GM12878 (cell line): ENCODE data around the gene MCEE. TPM values are rescaled to one million over a fixed set of nuclear protein-coding genes. Genes with fewer than 3 reads are reported as not detected.
"Not testable (repeated sequence)": the region's sequence is repeated elsewhere in the genome, so short reads cannot be mapped to it uniquely, and the experiment has no call there.

ENCODE experiments used
- ATAC-seq: fragments of 200-7000 bp; cut with Tn5 transposase; 3 replicates; pipeline ENCODE4 v1.9.1; 2020; ENCODE audit warnings: mild to moderate bottlenecking, moderate library complexity
- BruUV-seq: library from RNA; stranded (reverse); fragments of 400-500 nt; replicated peaks from 2 replicates; lab custom pipeline; 2021; lab: Mats Ljungman, UMichigan
- CTCF ChIA-PET: fragments of 300-600 bp; sonication (Branson Sonifier 250); formaldehyde crosslinking; extraction: SDS; loops from one replicate; lab custom pipeline; 2021; ENCODE audit warnings: inconsistent platforms; lab: Yijun Ruan, JAX
- POLR2A ChIA-PET: fragments of 350-600 bp; formaldehyde crosslinking; extraction: SDS; loops from one replicate; lab custom pipeline; 2021; ENCODE audit warnings: inconsistent platforms; lab: Charles Lee
- RAD21 ChIA-PET: fragments of 300-600 bp; sonication (Branson Sonifier 250); formaldehyde crosslinking; loops from one replicate; lab custom pipeline; 2023; ENCODE audit warnings: antibody characterized with exemption; ENCODE audit not compliant: unreplicated experiment; lab: Charles Lee
- SMC1A ChIA-PET: fragments of 300-600 bp; sonication (Branson Sonifier 250); formaldehyde crosslinking; loops from one replicate; lab custom pipeline; 2023; ENCODE audit not compliant: unreplicated experiment, uncharacterized antibody; lab: Charles Lee
- DNase-seq: peaks from one replicate; pipeline ENCODE4 v3.0.0-alpha.2; 2011; ENCODE audit warnings: low read depth, low spot score
- FAIRE-seq: peaks from 3 replicates; lab custom pipeline; 2011; peaks lifted over from hg19 to GRCh38; lab: Jason Lieb, UNC
- H2AFZ ChIP-seq: 2 replicates; pipeline ENCODE4 v1.6.0; 2011; ENCODE audit warnings: low read depth, low read length, control low read depth; ENCODE audit not compliant: control insufficient read depth
- H3K27ac ChIP-seq: 2 replicates; pipeline ENCODE4 v1.5.1; 2011; ENCODE audit warnings: control low read depth; ENCODE audit not compliant: control insufficient read depth, insufficient read depth
- H3K27me3 ChIP-seq, 2 experiments: replicated peaks in 1 of 2; 2 replicates each; pipeline versions ENCODE4 v1.6.0 to v1.6.1; 2011; ENCODE audit warnings: low read length in 1 of 2; ENCODE audit not compliant: control insufficient read depth in 2 of 2, insufficient read depth in 2 of 2
- H3K36me3 ChIP-seq, 2 experiments: 2 replicates each; pipeline ENCODE4 v1.5.1; 2011; ENCODE audit warnings: low read length in 1 of 2; ENCODE audit not compliant: control insufficient read depth in 2 of 2, insufficient read depth in 2 of 2
- H3K4me1 ChIP-seq: 2 replicates; pipeline ENCODE4 v1.6.1; 2011; ENCODE audit warnings: mild to moderate bottlenecking, low read length, moderate library complexity, mixed read lengths; ENCODE audit not compliant: control insufficient read depth, insufficient read depth
- H3K4me2 ChIP-seq: 2 replicates; pipeline ENCODE4 v1.6.0; 2011; ENCODE audit warnings: control low read depth; ENCODE audit not compliant: control insufficient read depth, insufficient read depth
- H3K4me3 ChIP-seq: fragments of 200-600 bp; sonication (generic); 2 replicates; pipeline ENCODE4 v1.5.1; 2016
- H3K79me2 ChIP-seq: 2 replicates; pipeline ENCODE4 v1.6.0; 2011; ENCODE audit warnings: low read length; ENCODE audit not compliant: control insufficient read depth, insufficient read depth
- H3K9ac ChIP-seq: 2 replicates; pipeline ENCODE4 v1.8.0; 2011; ENCODE audit warnings: low read length, control low read depth, mixed read lengths; ENCODE audit not compliant: control insufficient read depth, insufficient read depth
- H3K9me3 ChIP-seq: replicated peaks from 3 replicates; pipeline ENCODE4 v1.5.1; 2011; ENCODE audit warnings: mild to moderate bottlenecking, low read length; ENCODE audit not compliant: control insufficient read depth, insufficient read depth
- H4K20me1 ChIP-seq: 2 replicates; pipeline ENCODE4 v1.6.0; 2011; ENCODE audit not compliant: control insufficient read depth, insufficient read depth
- BRCA1 ChIP-seq: IDR thresholded peaks from 2 replicates; pipeline ENCODE4 v1.6.1; 2011; ENCODE audit warnings: low read depth, low read length, improper control_type of control experiment
- CHD2 ChIP-seq: IDR thresholded peaks from 2 replicates; pipeline ENCODE4 v1.6.1; 2011; ENCODE audit warnings: low read depth, low read length, improper control_type of control experiment, borderline replicate concordance
- CREB1 ChIP-seq: IDR thresholded peaks from 2 replicates; pipeline ENCODE4 v1.6.1; 2012; ENCODE audit warnings: low read depth, mild to moderate bottlenecking, inconsistent platforms
- IRF5 ChIP-seq: fragments of 450-650 bp; IDR thresholded peaks from 2 replicates; pipeline ENCODE4 v1.6.1; 2017; ENCODE audit warnings: borderline replicate concordance
- NRF1 ChIP-seq: conservative IDR thresholded peaks from 2 replicates; pipeline ENCODE4 v1.6.1; 2011; ENCODE audit warnings: mild to moderate bottlenecking, low read depth, low read length, improper control_type of control experiment
- POLR2AphosphoS2 ChIP-seq: IDR thresholded peaks from 2 replicates; pipeline ENCODE4 v1.6.1; 2011; ENCODE audit warnings: low read depth, mild to moderate bottlenecking, low read length, improper control_type of control experiment, moderate library complexity
- RAD51 ChIP-seq: fragments of 450-650 bp; IDR thresholded peaks from 2 replicates; pipeline ENCODE4 v1.6.1; 2016; ENCODE audit warnings: moderate library complexity, mild to moderate bottlenecking, inconsistent platforms
- SKIL ChIP-seq: fragments of 450-650 bp; IDR thresholded peaks from 2 replicates; pipeline ENCODE4 v1.6.1; 2017; ENCODE audit warnings: mild to moderate bottlenecking, low read depth, inconsistent platforms; ENCODE audit not compliant: poor library complexity, severe bottlenecking
- TCF3 ChIP-seq: IDR thresholded peaks from 2 replicates; pipeline ENCODE4 v1.6.1; 2012; ENCODE audit warnings: low read depth, mild to moderate bottlenecking, low read length, borderline replicate concordance; ENCODE audit not compliant: insufficient read depth
- USF2 ChIP-seq: IDR thresholded peaks from 2 replicates; pipeline ENCODE4 v1.6.1; 2011; ENCODE audit warnings: low read depth, low read length, improper control_type of control experiment, borderline replicate concordance
- ZBTB33 ChIP-seq: fragments of 450-650 bp; IDR thresholded peaks from 2 replicates; pipeline ENCODE4 v1.6.1; 2017; ENCODE audit warnings: mild to moderate bottlenecking
- WGBS: methylation state at CpG from one replicate; pipeline ENCODE4 v1.1.6; 2016; ENCODE audit warnings: low lambda C conversion rate; ENCODE audit not compliant: insufficient replicate concordance, insufficient coverage; ENCODE audit errors: missing lambda C conversion rate; 5-methylcytosine and 5-hydroxymethylcytosine counted together
- in situ Hi-C: fragments of 300-500 bp; cut with MboI; formaldehyde crosslinking; loops from 9 replicates; pipeline ENCODE4 v1.14.3; 2018; ENCODE audit warnings: mixed read lengths
- intact Hi-C: fragments of 100-400 bp; cut with micrococcal nuclease; formaldehyde crosslinking; loops from one replicate; pipeline ENCODE4 v1.14.2; 2022; ENCODE audit not compliant: unreplicated experiment
- polyA plus RNA-seq, 11 experiments: library from polyadenylated mRNA; depleted of rRNA in 4 of 11; unstranded in 6 of 11; stranded (reverse) in 5 of 11; fragments of >200 nt; fragmentation: Nextera tagmentation in 4 of 11; fragmentation: Illumina TruSeq in 1 of 11; extraction: Ambion mirVana in 4 of 11; extraction: Trizol in 1 of 11; gene quantifications; 1 replicate in 1 of 11; 2 replicates in 10 of 11; pipeline versions ENCODE4 v1.2.1 to v1.2.3, GENCODE V29; 2011 to 2016; ENCODE audit warnings: inconsistent platforms in 2 of 11, missing spikeins in 2 of 11, low read depth in 1 of 11
- total RNA-seq, 4 experiments: library from RNA; depleted of rRNA in 3 of 4; stranded (reverse); fragments of >200 nt in 3 of 4; fragmentation: Illumina TruSeq in 1 of 4; extraction: Trizol in 1 of 4; gene quantifications; 2 replicates each; pipeline versions ENCODE4 v1.2.1 to v1.2.3, GENCODE V29; 2013 to 2021

Gene MCEE
- total and polyA plus RNA-seq, 10 of the 15 experiments (the other 5 are each of a cell fraction or from before 2014, with no cell fraction given): 17.3 to 63.4 (median 20.9) TPM

GRCh38 chr2:71178836-71179235 lies 48.8 kb upstream of the MCEE start:
- FAIRE-seq, H3K4me1 ChIP-seq, BruUV-seq, DNase-seq, RAD21 ChIA-PET, H3K27me3 ChIP-seq, H3K4me3 ChIP-seq, H3K9me3 ChIP-seq, CTCF ChIA-PET, in situ Hi-C loops, intact Hi-C loops, SMC1A ChIA-PET, H3K4me2 ChIP-seq, H2AFZ ChIP-seq, ATAC-seq, H3K36me3 ChIP-seq, H3K27ac ChIP-seq, H3K79me2 ChIP-seq, H3K9ac ChIP-seq, H4K20me1 ChIP-seq, POLR2A ChIA-PET: not testable (repeated sequence)
- WGBS: 30% methylated on average over 8 of the region's 8 CpGs

- H3K4me1 ChIP-seq: no peaks in the 10 kb centered on the region
- ChIA-PET CTCF (interaction anchor here (1.2 kb wide), 1 partner anchor 113 kb away, joined by 4 read pairs; no protein-coding TSS in a partner anchor), SMC1A (no interaction called here), POLR2A (no interaction called here), RAD21 (no interaction called here)
- H3K27ac ChIP-seq: no peak overlapping the region
- H3K4me3 ChIP-seq: no peak overlapping the region
- intact Hi-C loops (no loop called here), in situ Hi-C loops (loop anchor here (25.0 kb wide), 1 partner anchor 338 kb away; no protein-coding TSS in a partner anchor)
- BruUV-seq: no TSS peak
- H3K9ac ChIP-seq: no peak overlapping the region
- FAIRE-seq (no peak), ATAC-seq (no peak), DNase-seq (no peak)
- H2AFZ ChIP-seq: no peak overlapping the region
- H3K4me2 ChIP-seq: no peak overlapping the region
- no peaks in the 10 kb centered on the region for H3K79me2 ChIP-seq
- no peaks in the 10 kb centered on the region for H4K20me1 ChIP-seq
- no peaks in the 10 kb centered on the region for H3K9me3 ChIP-seq
- H3K36me3 ChIP-seq: no peaks in the 10 kb centered on the region
- peaks cover 0 to 2% of the 10 kb centered on the region in 2 experiments; a peak in 1 of 4 replicates for H3K27me3 ChIP-seq
- WGBS: 3% methylated on average over 3 of the region's 3 CpGs
- TF ChIP-seq CREB1 (no peak), RAD51 (no peak), TCF3 (no peak), POLR2AphosphoS2 (no peak), SKIL (no peak), CHD2 (no peak), USF2 (no peak), IRF5 (no peak), ZBTB33 (no peak), NRF1 (no peak), BRCA1 (no peak)
Measured at GRCh38 chr2:71174207-71174606, 44.2 kb upstream of the MCEE start.
